ENCODE measurements around the gene MED13. TPM values are rescaled to one million over a fixed set of nuclear protein-coding genes. Genes with fewer than 3 reads are reported as not detected.
A peak's percentile ranks its signal among the peaks of the same experiment; 100 is the strongest.

The MED13 gene
- polyA plus RNA-seq, 1 of the 3 experiments (the other 2 are of a cell fraction) = 6.3 TPM

GRCh38 chr17:62065611-62066468 is 762 bp upstream of the MED13 start:
- Histone ChIP-seq H3K4me1 (ENCODE audit: control insufficient read depth in 1 of 2, insufficient read depth in 2 of 2, low read depth in 1 of 2, low read length in 1 of 2) (peaks cover 18 to 20% of the 10 kb centered on the region in 2 experiments; a peak in 3 of 4 replicates), H3K9me2 (no peaks in the 10 kb centered on the region), H3K4me2 (peak overlapping the region; percentile 66), H3K9ac (peak overlapping the region; percentile 98), H3K36me3 (replicated peaks in 1 of 2; ENCODE audit: control insufficient read depth in 1 of 2, insufficient read depth in 2 of 2, low read length in 1 of 2) (peaks cover 18 to 24% of the 10 kb centered on the region in 2 experiments), H3K27me3 (ENCODE audit: insufficient read depth) (no peaks in the 10 kb centered on the region), H4K20me1 (ENCODE audit: insufficient read depth) (peaks cover 40% of the 10 kb centered on the region), H3K4me3 (ENCODE audit: low read depth in 2 of 2, low read length in 1 of 2) (peak overlapping the region; percentile 90 to 95), H3F3A (replicated peaks; ENCODE audit: insufficient read depth) (peaks cover 19% of the 10 kb centered on the region), H3K27ac (ENCODE audit: low read depth in 2 of 2, low read length in 1 of 2) (peak overlapping the region; percentile 96 to 99), H3K9me3 (no peaks in the 10 kb centered on the region), H3K79me2 (ENCODE audit: insufficient read depth) (peaks cover 47% of the 10 kb centered on the region), H2AFZ (ENCODE audit: low read depth) (peak overlapping the region; percentile 88; the same call in 1 of the 2 replicates)
- peak; percentile 100 for DNase-seq
- WGBS (ENCODE audit: low lambda C conversion rate) = 8% methylated on average over 36 of the region's 51 CpGs
- POLR2A ChIA-PET = interaction anchor here (0.7 to 0.9 kb wide), 5 partner anchors 10 to 654 kb away, joined by 3 to 7 read pairs (median 3); partner anchors contain the start of gene BRIP1
- no peak for TF ChIP-seq GATA2 (CRISPR knock-in tag; IDR thresholded peaks at IDR 0.05)
- TF ChIP-seq MAX (IDR thresholded peaks at IDR 0.05; ENCODE audit: low read depth) = peak; percentile 65; the same call in 1 of the 2 replicates
- peak; percentile 88 for TF ChIP-seq SMC3 (IDR thresholded peaks at IDR 0.05; ENCODE audit: low read depth, low read length)
- TF ChIP-seq RCOR1 (IDR thresholded peaks at IDR 0.05; ENCODE audit: low read length) = peak; percentile 75
- TF ChIP-seq CTCF (IDR thresholded peaks at IDR 0.05) = peak; percentile 99
- 0 out of 2 replicates have a peak, but pooled peaks have one; percentile 23 for TF ChIP-seq TEAD4 (IDR thresholded peaks at IDR 0.05; ENCODE audit: borderline replicate concordance, insufficient read depth)
- TF ChIP-seq RAD21 (IDR thresholded peaks at IDR 0.05; ENCODE audit: low read length) = peak; percentile 86
- no peak for TF ChIP-seq FOSL2 (IDR thresholded peaks at IDR 0.05; ENCODE audit: borderline replicate concordance, low read depth)
- TF ChIP-seq, protein P1, sequence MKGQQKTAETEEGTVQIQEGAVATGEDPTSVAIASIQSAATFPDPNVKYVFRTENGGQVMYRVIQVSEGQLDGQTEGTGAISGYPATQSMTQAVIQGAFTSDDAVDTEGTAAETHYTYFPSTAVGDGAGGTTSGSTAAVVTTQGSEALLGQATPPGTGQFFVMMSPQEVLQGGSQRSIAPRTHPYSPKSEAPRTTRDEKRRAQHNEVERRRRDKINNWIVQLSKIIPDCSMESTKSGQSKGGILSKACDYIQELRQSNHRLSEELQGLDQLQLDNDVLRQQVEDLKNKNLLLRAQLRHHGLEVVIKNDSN (IDR thresholded peaks at IDR 0.05; ENCODE audit: borderline replicate concordance, low read depth) = peak; percentile 100
- no peak for TF ChIP-seq RXRA (IDR thresholded peaks at IDR 0.05; ENCODE audit: borderline replicate concordance, low read depth)
- TF ChIP-seq TCF12 (IDR thresholded peaks at IDR 0.05) = peak; percentile 31; the same call in 1 of the 2 replicates
- peak; percentile 97 for TF ChIP-seq YY1 (IDR thresholded peaks at IDR 0.05; ENCODE audit: low read depth)
- 0 out of 2 replicates have a peak, but pooled peaks have one; percentile 3 for TF ChIP-seq NRF1 (IDR thresholded peaks at IDR 0.05; ENCODE audit: low read depth, low read length)
- peak; percentile 80 for TF ChIP-seq TAF1 (IDR thresholded peaks at IDR 0.05; ENCODE audit: borderline replicate concordance, low read depth, low read length)
- TF ChIP-seq POLR2AphosphoS5 (IDR thresholded peaks at IDR 0.05; ENCODE audit: low read depth, low read length) = peak; percentile 92
- TF ChIP-seq, protein P2, sequence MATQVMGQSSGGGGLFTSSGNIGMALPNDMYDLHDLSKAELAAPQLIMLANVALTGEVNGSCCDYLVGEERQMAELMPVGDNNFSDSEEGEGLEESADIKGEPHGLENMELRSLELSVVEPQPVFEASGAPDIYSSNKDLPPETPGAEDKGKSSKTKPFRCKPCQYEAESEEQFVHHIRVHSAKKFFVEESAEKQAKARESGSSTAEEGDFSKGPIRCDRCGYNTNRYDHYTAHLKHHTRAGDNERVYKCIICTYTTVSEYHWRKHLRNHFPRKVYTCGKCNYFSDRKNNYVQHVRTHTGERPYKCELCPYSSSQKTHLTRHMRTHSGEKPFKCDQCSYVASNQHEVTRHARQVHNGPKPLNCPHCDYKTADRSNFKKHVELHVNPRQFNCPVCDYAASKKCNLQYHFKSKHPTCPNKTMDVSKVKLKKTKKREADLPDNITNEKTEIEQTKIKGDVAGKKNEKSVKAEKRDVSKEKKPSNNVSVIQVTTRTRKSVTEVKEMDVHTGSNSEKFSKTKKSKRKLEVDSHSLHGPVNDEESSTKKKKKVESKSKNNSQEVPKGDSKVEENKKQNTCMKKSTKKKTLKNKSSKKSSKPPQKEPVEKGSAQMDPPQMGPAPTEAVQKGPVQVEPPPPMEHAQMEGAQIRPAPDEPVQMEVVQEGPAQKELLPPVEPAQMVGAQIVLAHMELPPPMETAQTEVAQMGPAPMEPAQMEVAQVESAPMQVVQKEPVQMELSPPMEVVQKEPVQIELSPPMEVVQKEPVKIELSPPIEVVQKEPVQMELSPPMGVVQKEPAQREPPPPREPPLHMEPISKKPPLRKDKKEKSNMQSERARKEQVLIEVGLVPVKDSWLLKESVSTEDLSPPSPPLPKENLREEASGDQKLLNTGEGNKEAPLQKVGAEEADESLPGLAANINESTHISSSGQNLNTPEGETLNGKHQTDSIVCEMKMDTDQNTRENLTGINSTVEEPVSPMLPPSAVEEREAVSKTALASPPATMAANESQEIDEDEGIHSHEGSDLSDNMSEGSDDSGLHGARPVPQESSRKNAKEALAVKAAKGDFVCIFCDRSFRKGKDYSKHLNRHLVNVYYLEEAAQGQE (IDR thresholded peaks at IDR 0.05; ENCODE audit: low read depth, low read length) = no peak
- TF ChIP-seq, protein P3, sequence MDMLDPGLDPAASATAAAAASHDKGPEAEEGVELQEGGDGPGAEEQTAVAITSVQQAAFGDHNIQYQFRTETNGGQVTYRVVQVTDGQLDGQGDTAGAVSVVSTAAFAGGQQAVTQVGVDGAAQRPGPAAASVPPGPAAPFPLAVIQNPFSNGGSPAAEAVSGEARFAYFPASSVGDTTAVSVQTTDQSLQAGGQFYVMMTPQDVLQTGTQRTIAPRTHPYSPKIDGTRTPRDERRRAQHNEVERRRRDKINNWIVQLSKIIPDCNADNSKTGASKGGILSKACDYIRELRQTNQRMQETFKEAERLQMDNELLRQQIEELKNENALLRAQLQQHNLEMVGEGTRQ (IDR thresholded peaks at IDR 0.05; ENCODE audit: borderline replicate concordance, low read depth, low read length) = peak; percentile 95
- peak; percentile 47 for TF ChIP-seq MXI1 (IDR thresholded peaks at IDR 0.05; ENCODE audit: low read depth, low read length)
- peak; percentile 78; the same call in 1 of the 2 replicates for TF ChIP-seq SIN3A (IDR thresholded peaks at IDR 0.05; ENCODE audit: borderline replicate concordance, low read depth, low read length)
- TF ChIP-seq IRF3 (IDR thresholded peaks at IDR 0.05; ENCODE audit: low read depth, low read length) = peak; percentile 51
- CTCF ChIA-PET = interaction anchor here (0.5 to 1.5 kb wide), 29 partner anchors 9 to 653 kb away, joined by 3 to 31 read pairs (median 3); partner anchors contain the start of gene BRIP1

Measured in SK-N-SH (cell line).